ENCODE data around the gene UTP4. TPM values are rescaled to one million over a fixed set of nuclear protein-coding genes. Genes with fewer than 3 reads are reported as not detected.

UTP4 gene
- total RNA-seq, 1 experiment from 2014 or later = 26.9 TPM

DNA sequence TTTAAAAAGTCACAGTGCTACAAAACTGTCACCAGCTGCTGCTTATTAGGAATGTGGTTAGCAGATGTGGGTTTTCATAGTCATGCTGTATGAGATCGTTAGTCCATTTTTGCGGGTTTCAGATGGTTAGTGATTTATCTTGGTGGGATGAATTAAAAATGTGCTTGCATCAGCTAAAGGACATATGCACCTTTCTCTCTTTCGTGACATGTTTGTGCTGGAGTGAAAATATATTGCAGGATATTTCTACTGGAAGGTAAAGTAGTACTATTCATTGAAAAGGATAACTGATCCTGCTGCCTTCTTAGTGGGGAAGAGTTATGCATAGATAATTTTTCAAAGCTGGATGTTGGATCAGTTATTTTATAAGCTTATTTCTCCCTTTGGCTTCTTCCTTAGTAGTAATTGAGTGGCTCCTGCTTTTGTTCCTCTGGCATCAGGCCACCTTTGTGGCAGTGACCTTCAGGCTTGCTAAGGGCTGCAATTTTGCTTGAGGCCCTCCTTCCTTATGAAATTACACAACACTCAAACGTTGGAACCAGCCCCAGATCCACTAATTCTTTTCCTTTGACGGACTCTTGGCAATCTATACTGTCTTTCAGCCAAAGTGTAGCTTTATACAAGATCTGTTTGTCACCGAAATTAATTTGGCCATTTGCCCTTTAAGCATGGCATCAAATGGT, 47.0 kb downstream of the UTP4 start:
- H3K4me2 ChIP-seq (ENCODE audit: low read length) = peak overlapping the region; percentile 40
- H3K27ac ChIP-seq (ENCODE audit: low read length) = peak overlapping the region; percentile 56
- BruUV-seq (replicated peaks) = no TSS peak
- H3K79me2 ChIP-seq (ENCODE audit: low read length) = no peaks in the 10 kb centered on the region
- no peak overlapping the region for H3K4me3 ChIP-seq (ENCODE audit: low read length)
- no peak overlapping the region for H3K9ac ChIP-seq (ENCODE audit: low read length)
- peaks cover 5% of the 10 kb centered on the region for H3F3A ChIP-seq (ENCODE audit: low read length, unreplicated experiment)
- TF ChIP-seq EZH2phosphoT487 (IDR thresholded peaks at IDR 0.05; ENCODE audit: borderline replicate concordance, low read length) = no peak
- TF ChIP-seq, protein P1, sequence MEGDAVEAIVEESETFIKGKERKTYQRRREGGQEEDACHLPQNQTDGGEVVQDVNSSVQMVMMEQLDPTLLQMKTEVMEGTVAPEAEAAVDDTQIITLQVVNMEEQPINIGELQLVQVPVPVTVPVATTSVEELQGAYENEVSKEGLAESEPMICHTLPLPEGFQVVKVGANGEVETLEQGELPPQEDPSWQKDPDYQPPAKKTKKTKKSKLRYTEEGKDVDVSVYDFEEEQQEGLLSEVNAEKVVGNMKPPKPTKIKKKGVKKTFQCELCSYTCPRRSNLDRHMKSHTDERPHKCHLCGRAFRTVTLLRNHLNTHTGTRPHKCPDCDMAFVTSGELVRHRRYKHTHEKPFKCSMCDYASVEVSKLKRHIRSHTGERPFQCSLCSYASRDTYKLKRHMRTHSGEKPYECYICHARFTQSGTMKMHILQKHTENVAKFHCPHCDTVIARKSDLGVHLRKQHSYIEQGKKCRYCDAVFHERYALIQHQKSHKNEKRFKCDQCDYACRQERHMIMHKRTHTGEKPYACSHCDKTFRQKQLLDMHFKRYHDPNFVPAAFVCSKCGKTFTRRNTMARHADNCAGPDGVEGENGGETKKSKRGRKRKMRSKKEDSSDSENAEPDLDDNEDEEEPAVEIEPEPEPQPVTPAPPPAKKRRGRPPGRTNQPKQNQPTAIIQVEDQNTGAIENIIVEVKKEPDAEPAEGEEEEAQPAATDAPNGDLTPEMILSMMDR (conservative IDR thresholded peaks at IDR 0.05; ENCODE audit: low read depth, low read length) = no peak
- TF ChIP-seq EZH2 (IDR thresholded peaks at IDR 0.05; ENCODE audit: low read length, unreplicated experiment) = no peak
- ChIA-PET CTCF (no interaction called here), POLR2A (ENCODE audit: unreplicated experiment) (interaction anchor here (0.5 kb wide), 1 partner anchor 12 kb away, joined by 6 read pairs; no protein-coding TSS in a partner anchor)
- H2AFZ ChIP-seq (ENCODE audit: low read length) = no peak overlapping the region
- no peaks in the 10 kb centered on the region for H3K9me2 ChIP-seq (replicated peaks; ENCODE audit: low read length)
- H4K20me1 ChIP-seq (ENCODE audit: low read length) = no peaks in the 10 kb centered on the region
- peaks cover 39% of the 10 kb centered on the region for H3K4me1 ChIP-seq (ENCODE audit: insufficient read depth, low read length)
- DNase-seq = peak; percentile 88
- H3K9me3 ChIP-seq (ENCODE audit: low read length) = no peaks in the 10 kb centered on the region
- no peaks in the 10 kb centered on the region for H3K27me3 ChIP-seq (ENCODE audit: low read length)
- H3K36me3 ChIP-seq (ENCODE audit: low read depth, low read length) = no peaks in the 10 kb centered on the region
- peak; percentile 56 for ATAC-seq
- intact Hi-C loops (cut with micrococcal nuclease) = loop anchor here (1.0 kb wide), 1 partner anchor 8 kb away; the partner anchor contains the start of gene SNTB2

DNA sequence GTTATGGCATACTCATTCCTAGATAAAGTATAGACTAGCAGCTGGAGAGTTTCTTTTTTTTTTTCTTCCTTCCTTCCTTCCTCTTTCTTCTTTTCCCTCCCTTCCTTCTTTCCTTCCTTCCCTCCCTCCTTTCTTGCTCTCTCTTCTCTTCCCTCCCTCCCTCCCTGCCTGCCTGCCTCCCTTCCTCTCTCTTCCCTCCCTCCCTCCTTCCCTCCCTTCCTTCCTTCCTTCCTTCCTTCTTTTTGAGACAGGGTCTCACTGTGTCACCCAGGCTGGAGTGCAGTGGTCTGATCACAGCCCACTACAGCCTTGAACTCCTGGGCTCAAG, 47.5 kb downstream of the UTP4 start:
- Histone ChIP-seq H3K9me2 (replicated peaks; ENCODE audit: low read length) (no peaks in the 10 kb centered on the region), H3K4me2 (ENCODE audit: low read length) (peak overlapping the region; percentile 40), H3K79me2 (ENCODE audit: low read length) (no peaks in the 10 kb centered on the region), H4K20me1 (ENCODE audit: low read length) (no peaks in the 10 kb centered on the region), H3K4me1 (ENCODE audit: insufficient read depth, low read length) (peaks cover 39% of the 10 kb centered on the region), H3K9me3 (ENCODE audit: low read length) (no peaks in the 10 kb centered on the region), H3K36me3 (ENCODE audit: low read depth, low read length) (no peaks in the 10 kb centered on the region), H3K4me3 (ENCODE audit: low read length) (no peak overlapping the region), H3K27ac (ENCODE audit: low read length) (0 out of 2 replicates have a peak overlapping the region, but pooled peaks have one; percentile 56), H3K27me3 (ENCODE audit: low read length) (no peaks in the 10 kb centered on the region), H2AFZ (ENCODE audit: low read length) (no peak overlapping the region), H3K9ac (ENCODE audit: low read length) (no peak overlapping the region), H3F3A (ENCODE audit: low read length, unreplicated experiment) (peaks cover 5% of the 10 kb centered on the region)
- TF ChIP-seq EZH2phosphoT487 (IDR thresholded peaks at IDR 0.05; ENCODE audit: borderline replicate concordance, low read length) (no peak), EZH2 (IDR thresholded peaks at IDR 0.05; ENCODE audit: low read length, unreplicated experiment) (no peak)
- TF ChIP-seq, protein P1 (conservative IDR thresholded peaks at IDR 0.05; ENCODE audit: low read depth, low read length) = no peak
- ChIA-PET CTCF (no interaction called here), POLR2A (ENCODE audit: unreplicated experiment) (interaction anchor here (0.5 kb wide), 1 partner anchor 12 kb away, joined by 6 read pairs; no protein-coding TSS in a partner anchor)
- ATAC-seq (no peak), DNase-seq (no peak)
- intact Hi-C loops (cut with micrococcal nuclease) = no loop called here
- BruUV-seq (replicated peaks) = no TSS peak

Data from PC-3 (cell line).